GM21528 (cell line): Measurements from ENCODE around the gene PRLHR.
"Not testable (repeated sequence)": the region's sequence is repeated elsewhere in the genome, so short reads cannot be mapped to it uniquely, and the experiment has no call there.

Experiments
- ATAC-seq: cut with Tn5 transposase; IDR thresholded peaks from one replicate; pipeline ENCODE4 v1.9.1; 2021; ENCODE audit warnings: mild to moderate bottlenecking, moderate library complexity; ENCODE audit not compliant: unreplicated experiment, low FRiP score

The PRLHR gene

DNA sequence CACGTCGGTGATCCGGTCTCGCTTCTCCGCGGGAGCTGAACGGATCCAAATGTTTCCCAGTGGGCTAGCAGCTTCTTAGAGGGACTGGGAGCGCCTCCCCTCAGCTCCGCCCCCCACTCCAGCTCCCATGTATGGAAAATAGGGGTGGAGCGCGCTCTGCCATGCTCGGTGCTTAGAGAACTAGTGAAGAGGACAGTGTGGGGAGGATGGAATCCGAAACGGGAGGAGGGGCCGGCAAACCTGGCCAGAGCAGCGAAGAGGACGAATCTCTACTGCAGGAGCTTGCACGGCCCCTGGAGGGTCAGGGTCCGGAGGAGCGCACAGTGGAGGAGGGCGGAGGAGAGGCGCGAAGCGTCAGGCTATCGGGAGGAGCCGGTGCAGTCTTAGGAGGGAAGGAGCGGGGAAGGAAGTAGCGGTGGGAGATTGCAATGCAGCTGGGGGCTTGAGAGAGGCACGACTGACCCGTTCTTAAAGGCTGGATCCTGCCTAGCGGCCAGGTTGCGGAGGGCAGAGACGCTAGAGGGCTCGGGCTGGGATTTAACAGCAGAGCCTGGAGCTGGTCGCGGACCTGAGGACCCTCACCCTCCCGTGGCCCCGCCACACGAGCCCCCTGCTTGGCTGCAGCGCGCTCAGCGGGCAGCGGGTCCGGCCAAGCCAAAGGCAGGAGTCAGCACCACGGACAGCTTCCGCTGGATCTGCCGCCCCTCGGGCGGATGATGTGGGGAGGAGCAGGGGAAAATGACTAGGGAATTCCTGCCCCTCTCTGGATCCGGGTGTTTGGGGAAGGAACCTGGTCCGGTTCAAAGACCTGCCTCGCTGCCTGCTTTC lies at the start of gene PRLHR:
Gene PRLHR, minus strand, starts transcription at position 51 of the 828 bp plus-strand sequence. CDS start 404 bp downstream, outside the sequence.
- no peak for ATAC-seq

- ATAC-seq: no peak
These were observed 46.8 kb upstream of the PRLHR start for GRCh38 chr10:118642228-118642627.

- no peak for ATAC-seq
These were observed 43.2 kb upstream of the PRLHR start for GRCh38 chr10:118638680-118639079.

DNA sequence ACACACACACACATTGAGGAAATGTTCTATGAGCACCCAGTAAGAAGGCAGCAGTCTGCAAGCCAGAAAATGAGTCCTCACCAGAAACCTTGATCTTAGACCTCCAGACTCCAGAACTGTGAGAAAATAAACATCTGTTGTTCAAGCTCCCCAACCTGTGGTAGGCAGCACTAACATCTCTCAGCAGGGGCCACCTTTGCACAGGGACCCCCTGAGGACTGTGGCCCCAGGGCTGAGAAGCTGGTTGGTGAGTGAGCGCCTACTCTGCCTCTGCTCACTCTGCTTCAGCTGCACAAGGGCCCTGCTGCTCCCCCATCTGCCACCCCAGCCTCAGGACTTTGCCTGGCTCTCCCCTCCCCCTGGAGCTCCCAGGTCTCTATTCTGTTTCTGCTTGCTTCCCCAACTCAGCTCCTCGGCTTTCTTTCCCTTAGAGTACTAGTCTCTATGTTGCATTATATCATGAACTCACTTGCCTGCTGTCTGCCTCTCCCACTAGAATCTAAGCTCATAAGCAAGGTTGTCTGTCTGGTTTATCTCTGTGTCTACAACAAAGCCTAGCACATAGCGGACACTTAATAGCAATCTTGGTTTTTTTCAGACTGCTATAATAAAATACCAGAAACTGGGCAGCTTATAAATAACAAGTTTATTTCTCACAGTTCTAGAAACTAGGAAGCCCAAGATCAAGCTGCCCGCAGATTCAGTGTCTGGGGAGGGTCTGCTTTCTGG lies 40.4 kb upstream of the PRLHR start:
- ATAC-seq: no peak

DNA sequence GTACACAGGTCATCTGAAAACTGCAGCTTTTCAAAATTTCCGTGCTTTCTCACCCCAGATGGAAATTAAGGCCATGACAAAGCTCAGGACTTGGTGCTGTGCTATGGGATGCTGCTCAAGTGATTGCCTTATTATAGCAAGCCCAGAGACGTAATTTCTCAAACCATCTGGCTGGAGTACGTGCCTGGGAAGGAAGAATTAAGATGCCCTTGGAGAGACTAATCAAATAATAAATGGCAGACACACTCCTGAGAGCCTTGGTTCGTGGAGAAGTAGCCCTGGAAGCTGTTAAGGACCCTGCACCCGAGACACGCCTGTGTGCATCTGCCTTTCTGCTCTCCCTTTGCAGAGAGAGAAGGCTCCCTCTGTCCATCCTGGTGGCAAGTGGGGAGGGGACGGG lies 38.3 kb upstream of the PRLHR start:
- ATAC-seq: no peak

DNA sequence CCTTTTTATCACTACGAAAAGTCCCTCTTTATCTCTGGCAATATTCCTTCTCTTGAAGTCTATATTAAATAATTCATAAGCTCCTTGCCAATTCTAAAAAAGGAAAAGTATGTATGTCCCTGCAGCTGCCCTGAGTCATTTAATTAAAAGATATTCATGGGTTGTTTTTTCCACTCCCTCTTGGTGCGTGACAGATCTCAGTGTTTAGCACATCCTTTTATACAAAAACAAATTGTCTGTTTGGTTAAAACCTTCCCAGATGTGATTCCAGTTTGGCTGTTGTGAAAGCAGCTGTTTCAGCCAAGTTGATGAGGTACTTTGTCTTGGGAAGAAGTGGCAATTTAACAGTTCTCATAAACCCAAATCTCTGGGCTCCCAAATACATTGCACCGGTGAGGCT lies 33.8 kb upstream of the PRLHR start:
- no peak for ATAC-seq

GRCh38 chr10:118628397-118628796 lies 32.9 kb upstream of the PRLHR start:
- no peak for ATAC-seq

DNA sequence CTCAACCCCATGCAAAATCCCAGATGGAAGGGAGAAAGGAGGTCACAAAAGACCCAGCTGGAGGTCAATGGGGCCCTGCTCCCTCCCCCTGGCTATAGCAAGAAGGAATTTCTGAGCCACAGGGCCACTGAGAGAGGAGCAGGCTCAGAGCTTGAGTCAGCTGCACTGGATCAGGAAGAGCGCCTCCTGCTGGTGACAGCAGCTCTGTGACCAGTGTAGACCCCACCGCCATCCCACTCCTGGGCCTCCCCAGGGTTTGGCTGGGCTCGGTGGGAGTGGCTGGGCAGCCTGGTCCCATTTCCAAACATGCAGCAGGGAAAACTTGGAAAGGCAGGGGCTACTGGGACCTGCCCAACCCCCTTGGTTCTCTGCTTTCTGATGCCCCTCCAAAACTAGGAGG lies 31.5 kb upstream of the PRLHR start:
- ATAC-seq: no peak

DNA sequence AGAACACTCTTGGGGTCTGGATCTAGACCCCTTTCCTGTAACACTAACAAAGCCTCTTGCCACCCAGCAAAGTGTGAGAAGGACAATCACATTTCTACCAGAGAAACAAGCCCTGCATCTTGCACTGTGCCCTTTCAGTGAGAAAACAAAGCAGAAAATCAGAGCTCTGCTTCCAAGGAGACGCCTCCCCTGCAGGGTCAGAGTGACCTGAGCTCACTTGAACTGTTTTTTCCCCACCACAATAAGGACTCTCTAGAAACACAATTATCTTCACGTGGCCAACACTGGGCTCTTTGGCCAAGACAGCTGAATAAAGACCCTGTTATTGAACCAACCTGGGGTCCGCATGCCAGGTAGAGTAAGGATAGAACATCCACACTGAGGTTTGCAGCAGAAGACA lies 30.1 kb upstream of the PRLHR start:
- ATAC-seq: no peak

DNA sequence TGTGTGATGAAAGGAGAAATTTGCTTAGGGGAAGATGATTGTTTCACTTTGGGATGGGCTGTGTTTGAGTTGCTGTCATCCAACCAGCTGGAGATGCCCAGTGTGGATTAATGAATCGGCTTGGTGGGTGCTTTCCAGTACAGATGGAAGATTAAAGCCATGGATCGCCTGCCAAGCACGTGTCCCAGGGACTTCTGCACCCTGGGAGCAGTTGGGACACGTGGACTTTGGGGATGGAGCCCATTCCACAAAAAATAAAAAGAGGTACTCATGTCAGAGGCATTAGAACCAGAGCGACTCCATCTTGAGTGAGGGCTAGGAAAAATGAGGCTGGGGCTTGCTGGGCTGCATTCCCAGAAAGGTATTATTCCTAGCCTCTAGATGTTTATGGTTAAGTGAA lies 29.3 kb upstream of the PRLHR start:
- no peak for ATAC-seq

DNA sequence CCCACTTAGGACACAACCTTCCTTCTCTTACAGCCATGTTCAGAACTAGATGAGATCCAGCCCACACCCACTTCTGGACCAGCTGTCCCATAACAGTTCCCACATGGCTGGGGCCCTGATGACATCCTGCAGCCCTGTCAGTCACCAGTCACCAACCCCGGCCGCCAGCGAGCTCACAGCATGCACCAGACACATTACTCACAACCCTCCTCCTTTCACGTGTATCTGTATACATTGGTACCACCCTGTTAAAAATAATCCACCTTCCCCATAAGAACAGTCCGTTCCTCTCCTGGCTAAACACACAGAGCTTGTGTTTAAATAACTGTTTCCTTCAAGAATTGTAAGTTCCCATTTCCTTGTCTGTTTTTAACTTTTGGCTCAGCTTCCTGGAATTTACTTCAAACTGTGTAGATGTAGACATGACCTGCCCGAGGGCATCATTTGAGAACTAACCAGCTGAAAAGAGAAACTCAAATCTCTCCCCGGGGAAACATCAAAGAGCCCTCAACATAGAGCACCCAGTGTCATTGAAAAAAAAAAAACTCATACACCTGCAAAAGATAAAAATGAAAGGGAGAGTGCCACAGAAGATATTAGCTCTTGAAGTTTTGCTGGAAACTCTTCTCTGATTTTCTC lies 26.0 kb upstream of the PRLHR start:
- ATAC-seq: no peak

- not testable (repeated sequence) for ATAC-seq
These were observed 18.4 kb upstream of the PRLHR start for GRCh38 chr10:118613863-118614262.

DNA sequence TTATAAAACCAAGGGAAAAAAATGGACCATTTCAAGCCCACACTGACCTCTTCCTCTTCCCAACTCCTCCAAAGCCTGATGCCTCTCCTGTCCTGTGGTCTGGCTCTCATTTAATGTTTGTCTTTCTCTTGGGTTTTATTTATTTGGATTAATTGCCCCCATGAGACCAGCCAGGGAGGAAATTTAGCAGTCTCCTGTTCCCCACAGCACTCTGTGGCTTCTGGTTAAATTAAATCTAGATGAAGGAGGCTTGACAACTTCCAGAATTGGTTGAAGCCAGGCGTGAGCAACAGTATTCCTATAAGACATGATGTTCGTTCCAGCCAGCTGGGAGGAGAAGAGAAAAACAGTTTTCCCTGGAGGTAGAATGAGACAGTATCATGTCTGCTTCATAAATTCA lies 15.1 kb upstream of the PRLHR start:
- ATAC-seq: no peak

DNA sequence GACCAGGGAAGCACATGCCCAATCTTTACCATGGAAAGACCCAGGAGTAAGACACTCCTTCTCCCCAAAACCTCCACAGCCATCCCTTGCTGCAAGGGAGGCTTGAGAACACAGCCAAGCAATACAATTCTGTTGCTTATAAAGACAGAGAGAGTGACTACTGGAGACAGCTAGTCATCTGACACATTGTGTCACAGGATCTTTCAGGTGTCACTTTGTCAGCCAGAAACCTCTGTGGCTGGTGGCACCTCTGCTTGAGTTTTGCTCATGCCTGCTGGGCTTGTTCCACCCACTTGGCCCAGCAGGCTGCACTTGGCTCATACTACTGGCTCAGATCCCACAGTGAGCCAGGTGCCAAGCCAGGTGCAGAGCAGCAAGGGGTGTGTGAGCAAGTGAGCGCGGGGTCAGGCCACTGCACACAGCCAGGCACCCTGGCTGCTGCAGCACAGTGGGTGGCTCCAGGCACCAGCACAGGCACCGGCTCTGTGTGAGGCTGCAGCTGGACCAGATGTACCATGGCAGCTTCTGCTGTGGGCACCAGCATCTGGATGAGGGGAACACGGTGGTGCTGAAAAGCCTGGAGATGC lies 12.4 kb upstream of the PRLHR start:
- ATAC-seq: no peak

DNA sequence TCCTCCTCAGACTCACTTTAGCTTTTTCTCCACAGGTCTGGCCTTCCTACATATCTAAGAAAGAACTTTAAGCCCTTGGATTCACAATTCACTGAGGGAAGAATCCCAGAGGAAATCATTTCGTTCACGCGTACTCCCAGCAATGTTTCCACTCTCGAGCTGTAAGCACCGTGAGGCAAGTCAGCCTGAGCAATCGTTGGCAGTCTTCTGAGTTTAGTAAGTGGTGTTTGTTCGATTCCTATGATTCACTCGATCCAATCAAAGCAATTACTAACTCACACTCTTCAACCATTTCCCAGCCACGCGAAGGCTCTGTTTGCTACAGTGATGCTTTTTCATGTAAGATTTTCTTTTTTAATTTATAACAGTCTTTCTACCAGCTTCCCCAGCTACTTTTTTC lies 10.2 kb upstream of the PRLHR start:
- ATAC-seq: no peak

GRCh38 chr10:118596426-118597124 lies 1.1 kb upstream of the PRLHR start:
- ATAC-seq: no peak

- ATAC-seq: no peak
These were observed 406 bp downstream of the PRLHR start for GRCh38 chr10:118595064-118595420.

- ATAC-seq: no peak
These were observed 920 bp downstream of the PRLHR start for GRCh38 chr10:118594392-118595063.

GRCh38 chr10:118592675-118593330 lies 2.6 kb downstream of the PRLHR start:
- ATAC-seq: no peak
